GM19023 (cell line): ENCODE measurements around the gene BCL11A.
A peak's percentile ranks its signal among the peaks of the same experiment; 100 is the strongest.

Experiments
- ATAC-seq: cut with Tn5 transposase; IDR thresholded peaks from one replicate; pipeline ENCODE4 v1.9.1; 2021; ENCODE audit warnings: mild to moderate bottlenecking, moderate library complexity; ENCODE audit not compliant: unreplicated experiment

The BCL11A gene

GRCh38 chr2:60469536-60470317 lies 83.7 kb downstream of the BCL11A start:
- no peak for ATAC-seq

- no peak for ATAC-seq
These were observed 84.9 kb downstream of the BCL11A start for GRCh38 chr2:60468382-60469085.

GRCh38 chr2:60466161-60466702 lies 87.2 kb downstream of the BCL11A start:
- no peak for ATAC-seq

- ATAC-seq: no peak
These were observed 87.7 kb downstream of the BCL11A start for GRCh38 chr2:60465736-60466135.

GRCh38 chr2:60463249-60463648 lies 90.2 kb downstream of the BCL11A start:
- ATAC-seq: no peak

- no peak for ATAC-seq
These were observed 91.9 kb downstream of the BCL11A start for GRCh38 chr2:60461421-60462108.

GRCh38 chr2:60460577-60461420 lies 92.7 kb downstream of the BCL11A start:
- no peak for ATAC-seq

- ATAC-seq: no peak
These were observed 93.6 kb downstream of the BCL11A start for GRCh38 chr2:60459851-60460250.

- ATAC-seq: no peak
These were observed 97.2 kb downstream of the BCL11A start for GRCh38 chr2:60456115-60456770.

- ATAC-seq: no peak
These were observed 99.6 kb downstream of the BCL11A start for GRCh38 chr2:60453872-60454271.

GRCh38 chr2:60453301-60453700 lies 100.2 kb downstream of the BCL11A start:
- no peak for ATAC-seq

- ATAC-seq: no peak
These were observed 103.0 kb downstream of the BCL11A start for GRCh38 chr2:60450488-60450887.

- ATAC-seq: no peak
These were observed 105.5 kb downstream of the BCL11A start for GRCh38 chr2:60447943-60448342.

GRCh38 chr2:60446413-60447267 lies 106.8 kb downstream of the BCL11A start:
- ATAC-seq: peak; percentile 87

GRCh38 chr2:60445684-60446179 lies 107.7 kb downstream of the BCL11A start:
- ATAC-seq: no peak

GRCh38 chr2:60442608-60443007 lies 110.8 kb downstream of the BCL11A start:
- ATAC-seq: no peak

- ATAC-seq: no peak
These were observed 111.7 kb downstream of the BCL11A start for GRCh38 chr2:60441800-60442199.

- no peak for ATAC-seq
These were observed 112.7 kb downstream of the BCL11A start for GRCh38 chr2:60440767-60441163.
